Suprapubic skin (tissue), 3 donors: ENCODE data around the gene GCNT4.

Source experiments
- CTCF ChIP-seq, 2 donors: fragments of 200-600 bp in 1 of 2; fragments of 450-650 bp in 1 of 2; sonication (generic) in 1 of 2; IDR thresholded peaks; one replicate each; pipeline ENCODE4 v1.5.1; 2016 to 2019; ENCODE audit warnings: antibody characterized with exemption in 2 of 2, mild to moderate bottlenecking in 1 of 2, moderate library complexity in 1 of 2
- POLR2A ChIP-seq, 2 donors: fragments of 450-650 bp; IDR thresholded peaks; one replicate each; pipeline ENCODE4 v1.6.1; 2017; ENCODE audit warnings: antibody characterized with exemption in 2 of 2, mild to moderate bottlenecking in 2 of 2, moderate library complexity in 2 of 2

GRCh38 chr5:75010838-75011237 is 41.5 kb downstream of the GCNT4 start:
- no peak for TF ChIP-seq POLR2A (IDR thresholded peaks at IDR 0.05)
- TF ChIP-seq CTCF (IDR thresholded peaks at IDR 0.05), result no peak
